VCaP (cell line): ENCODE measurements around the gene MYL6B.

Experiments used
- H3K27ac ChIP-seq: fragments of 450-650 bp; 2 replicates; pipeline ENCODE4 v1.5.1; 2017
- CTCF ChIP-seq: fragments of 450-650 bp; conservative IDR thresholded peaks from 2 replicates; pipeline ENCODE4 v1.5.1; 2017; ENCODE audit warnings: mild to moderate bottlenecking, moderate library complexity

MYL6B gene

GRCh38 chr12:56150563-56150962, 1.8 kb upstream of the MYL6B start:
- H3K27ac ChIP-seq: peak overlapping the region; percentile 95; the same call in 1 of the 2 replicates
- TF ChIP-seq CTCF: no peak

GRCh38 chr12:56151672-56152131, 685 bp upstream of the MYL6B start:
- peak overlapping the region; percentile 95 for H3K27ac ChIP-seq

GRCh38 chr12:56152756-56153677, 630 bp downstream of the MYL6B start:
- no peak for TF ChIP-seq CTCF

More at GRCh38 chr12:56151672-56152131, 685 bp upstream of the MYL6B start:
- peak; percentile 71 for TF ChIP-seq CTCF

GRCh38 chr12:56153678-56154065, 1.3 kb downstream of the MYL6B start:
- TF ChIP-seq CTCF: no peak
- H3K27ac ChIP-seq: no peak overlapping the region; the same call in 1 of the 2 replicates

More at GRCh38 chr12:56152756-56153677, 630 bp downstream of the MYL6B start:
- peak overlapping the region; percentile 95 for H3K27ac ChIP-seq

- no peak overlapping the region; the same call in 1 of the 2 replicates for H3K27ac ChIP-seq
- TF ChIP-seq CTCF: no peak
Measured at GRCh38 chr12:56154246-56154771, 1.9 kb downstream of the MYL6B start.

- TF ChIP-seq CTCF: no peak
- no peak overlapping the region for H3K27ac ChIP-seq
Measured at GRCh38 chr12:56154818-56155217, 2.4 kb downstream of the MYL6B start.

- H3K27ac ChIP-seq: peak overlapping the region; percentile 94
- no peak for TF ChIP-seq CTCF
Measured at GRCh38 chr12:56155256-56155845, 3.0 kb downstream of the MYL6B start.

- peak overlapping the region; percentile 94 for H3K27ac ChIP-seq
Measured at GRCh38 chr12:56156464-56157200, 4.2 kb downstream of the MYL6B start.
